ENCODE data around the gene FAM168B. TPM values are rescaled to one million over a fixed set of nuclear protein-coding genes. Genes with fewer than 3 reads are reported as not detected.
A peak's percentile ranks its signal among the peaks of the same experiment; 100 is the strongest.

Gene FAM168B
- total and polyA plus RNA-seq, 2 of the 13 experiments (the other 11 are each of a cell fraction or from before 2014, with no cell fraction given): 64.5 to 113 TPM

GRCh38 chr2:131105156-131105949 is 12.1 kb upstream of the FAM168B start, which contains the start of gene PLEKHB2 (continued):
- TF ChIP-seq IKZF5 (CRISPR knock-in tag; IDR thresholded peaks at IDR 0.05) (peak; percentile 42), POLR2A (IDR thresholded peaks at IDR 0.05; ENCODE audit: insufficient read depth in 1 of 2, low read depth in 2 of 2, low read length in 2 of 2) (peak; percentile 88 to 99), KLF6 (CRISPR knock-in tag; IDR thresholded peaks at IDR 0.05) (peak; percentile 51; the same call in 1 of the 2 replicates), SP2 (CRISPR knock-in tag; IDR thresholded peaks at IDR 0.05) (peak; percentile 35; the same call in 1 of the 2 replicates), ZNF891 (CRISPR knock-in tag; IDR thresholded peaks at IDR 0.05) (no peak), ZNF354B (CRISPR knock-in tag; IDR thresholded peaks at IDR 0.05) (no peak), NR2F2 (IDR thresholded peaks at IDR 0.05; ENCODE audit: borderline replicate concordance, low read depth) (0 out of 2 replicates have a peak, but pooled peaks have one; percentile 10), HDAC1 (CRISPR knock-in tag; IDR thresholded peaks at IDR 0.05) (peak; percentile 62; the same call in 1 of the 2 replicates), ZNF335 (CRISPR knock-in tag; IDR thresholded peaks at IDR 0.05) (peak; percentile 82; the same call in 1 of the 2 replicates), ZNF260 (CRISPR knock-in tag; IDR thresholded peaks at IDR 0.05; ENCODE audit: borderline replicate concordance, low read depth) (no peak), ZNF503 (CRISPR knock-in tag; IDR thresholded peaks at IDR 0.05) (no peak; the same call in 1 of the 2 replicates), RARA (CRISPR knock-in tag; IDR thresholded peaks at IDR 0.05) (no peak), KLF9 (CRISPR knock-in tag; IDR thresholded peaks at IDR 0.05; ENCODE audit: low read depth) (peak; percentile 30; the same call in 1 of the 2 replicates), KAT8 (CRISPR knock-in tag; IDR thresholded peaks at IDR 0.05) (peak; percentile 70), ZNF563 (CRISPR knock-in tag; IDR thresholded peaks at IDR 0.05) (0 out of 2 replicates have a peak, but pooled peaks have one; percentile 46), ZNF768 (CRISPR knock-in tag; IDR thresholded peaks at IDR 0.05) (peak; percentile 58; the same call in 1 of the 2 replicates), HOXA3 (CRISPR knock-in tag; IDR thresholded peaks at IDR 0.05) (peak; percentile 92), ZNF747 (CRISPR knock-in tag; IDR thresholded peaks at IDR 0.05; ENCODE audit: borderline replicate concordance) (peak; percentile 65; the same call in 1 of the 2 replicates), EP300 (IDR thresholded peaks at IDR 0.05; ENCODE audit: low read depth in 2 of 2, low read length in 2 of 2) (no peak), EP300 (CRISPR knock-in tag; IDR thresholded peaks at IDR 0.05; ENCODE audit: borderline replicate concordance) (no peak), ZKSCAN1 (IDR thresholded peaks at IDR 0.05; ENCODE audit: low read length) (no peak), SIN3B (IDR thresholded peaks at IDR 0.05; ENCODE audit: low read length) (peak; percentile 53; the same call in 1 of the 2 replicates), POLR2AphosphoS5 (IDR thresholded peaks at IDR 0.05; ENCODE audit: low read depth, low read length) (peak; percentile 96), MXI1 (IDR thresholded peaks at IDR 0.05; ENCODE audit: borderline replicate concordance, low read depth, low read length) (peak; percentile 60; the same call in 1 of the 3 replicates), ZNF205 (CRISPR knock-in tag; IDR thresholded peaks at IDR 0.05) (0 out of 2 replicates have a peak, but pooled peaks have one; percentile 6), ZNF33A (CRISPR knock-in tag; IDR thresholded peaks at IDR 0.05; ENCODE audit: borderline replicate concordance) (peak; percentile 55; the same call in 1 of the 2 replicates), ZNF501 (CRISPR knock-in tag; IDR thresholded peaks at IDR 0.05) (peak; percentile 35; the same call in 1 of the 2 replicates), NR2C2 (CRISPR knock-in tag; IDR thresholded peaks at IDR 0.05; ENCODE audit: borderline replicate concordance) (no peak; the same call in 1 of the 2 replicates), YEATS2 (CRISPR knock-in tag; IDR thresholded peaks at IDR 0.05; ENCODE audit: borderline replicate concordance) (peak; percentile 72; the same call in 1 of the 2 replicates)

Measured in HepG2 (cell line).